IMR-90 (cell line): ENCODE results near the gene SLC38A7. TPM values are rescaled to one million over a fixed set of nuclear protein-coding genes. Genes with fewer than 3 reads are reported as not detected.
A peak's percentile ranks its signal among the peaks of the same experiment; 100 is the strongest.

ENCODE experiments used
- ATAC-seq: fragments of 200-7000 bp; cut with Tn5 transposase; 2 replicates; pipeline ENCODE4 v1.9.1; 2020; ENCODE audit warnings: low read depth, mild to moderate bottlenecking, moderate library complexity
- BruUV-seq: library from RNA; stranded (reverse); fragments of 400-500 nt; replicated peaks from 2 replicates; lab custom pipeline; 2021; lab: Mats Ljungman, UMichigan
- CTCF ChIA-PET: fragments of 300-600 bp; formaldehyde crosslinking; extraction: SDS; loops from one replicate; lab custom pipeline; 2021; ENCODE audit warnings: antibody characterized with exemption; lab: Yijun Ruan, JAX
- POLR2A ChIA-PET: fragments of 300-600 bp; sonication (Branson Sonifier 250); formaldehyde crosslinking; loops from one replicate; lab custom pipeline; 2022; ENCODE audit warnings: antibody characterized with exemption; ENCODE audit not compliant: unreplicated experiment; lab: Charles Lee
- DNase-seq: peaks from one replicate; pipeline ENCODE4 v3.0.0; 2013
- H2AFZ ChIP-seq: replicated peaks from 2 replicates; pipeline ENCODE3; 2013; ENCODE audit warnings: low read length, mild to moderate bottlenecking; ENCODE audit not compliant: poor library complexity
- H2AK5ac ChIP-seq: 2 replicates; pipeline ENCODE4 v1.6.1; 2013; ENCODE audit warnings: low read depth, low read length, inconsistent platforms
- H2AK9ac ChIP-seq: replicated peaks from 2 replicates; pipeline ENCODE3; 2013; ENCODE audit warnings: mild to moderate bottlenecking, low read depth, low read length, moderate library complexity; ENCODE audit not compliant: poor library complexity
- H2BK120ac ChIP-seq: 2 replicates; pipeline ENCODE4 v1.6.1; 2013; ENCODE audit warnings: low read depth, low read length, inconsistent platforms
- H2BK15ac ChIP-seq: 3 replicates; pipeline ENCODE4 v1.6.1; 2013; ENCODE audit warnings: low read depth, low read length, inconsistent platforms
- H2BK20ac ChIP-seq: 2 replicates; pipeline ENCODE4 v1.6.1; 2013; ENCODE audit warnings: low read depth, mild to moderate bottlenecking, inconsistent platforms, low read length, moderate library complexity
- H2BK5ac ChIP-seq: 2 replicates; pipeline ENCODE4 v1.6.1; 2013; ENCODE audit warnings: mild to moderate bottlenecking, low read depth, low read length, inconsistent platforms; ENCODE audit not compliant: poor library complexity, severe bottlenecking
- H3K14ac ChIP-seq: replicated peaks from 2 replicates; pipeline ENCODE4 v1.6.1; 2013; ENCODE audit warnings: low read depth, low read length, inconsistent platforms
- H3K18ac ChIP-seq: 2 replicates; pipeline ENCODE4 v1.6.1; 2013; ENCODE audit warnings: low read depth, low read length, control low read depth
- H3K23ac ChIP-seq: 2 replicates; pipeline ENCODE4 v1.6.1; 2013; ENCODE audit warnings: low read depth, low read length, inconsistent platforms
- H3K27ac ChIP-seq: 2 replicates; pipeline ENCODE4 v1.5.1; 2013; ENCODE audit warnings: mild to moderate bottlenecking, control low read depth, low read length; ENCODE audit not compliant: insufficient read depth
- H3K27me3 ChIP-seq: 2 replicates; pipeline ENCODE4 v1.6.1; 2013; ENCODE audit warnings: low read length; ENCODE audit not compliant: control insufficient read depth, insufficient read depth
- H3K36me3 ChIP-seq: 2 replicates; pipeline ENCODE4 v1.6.1; 2013; ENCODE audit warnings: low read length, mixed read lengths; ENCODE audit not compliant: control insufficient read depth, insufficient read depth
- H3K4ac ChIP-seq: 2 replicates; pipeline ENCODE4 v1.6.1; 2013; ENCODE audit warnings: low read depth, low read length, inconsistent platforms
- H3K4me1 ChIP-seq: 2 replicates; pipeline ENCODE4 v1.6.1; 2013; ENCODE audit warnings: low read length, mixed read lengths; ENCODE audit not compliant: control insufficient read depth, insufficient read depth
- H3K4me2 ChIP-seq: 2 replicates; pipeline ENCODE4 v1.6.1; 2013; ENCODE audit warnings: low read depth, mild to moderate bottlenecking, control low read depth, low read length, moderate library complexity
- H3K4me3 ChIP-seq: 2 replicates; pipeline ENCODE4 v1.5.1; 2013; ENCODE audit warnings: low read depth, mild to moderate bottlenecking, control low read depth, low read length, moderate library complexity; ENCODE audit not compliant: insufficient read depth
- H3K56ac ChIP-seq: 2 replicates; pipeline ENCODE4 v1.6.1; 2013; ENCODE audit warnings: low read length, inconsistent platforms; ENCODE audit not compliant: insufficient read depth; ENCODE audit errors: extremely low read depth
- H3K79me1 ChIP-seq, 2 experiments: 2 replicates each; pipeline ENCODE4 v1.6.1; 2013; ENCODE audit warnings: low read length in 2 of 2, inconsistent platforms in 1 of 2, low read depth in 1 of 2
- H3K9ac ChIP-seq: 2 replicates; pipeline ENCODE4 v1.6.1; 2013; ENCODE audit warnings: low read depth, low read length, control low read depth
- H3K9me1 ChIP-seq: 2 replicates; pipeline ENCODE4 v1.6.1; 2013; ENCODE audit warnings: low read length, inconsistent platforms; ENCODE audit not compliant: insufficient read depth
- H3K9me3 ChIP-seq: 2 replicates; pipeline ENCODE4 v1.6.1; 2013; ENCODE audit warnings: low read length; ENCODE audit not compliant: control insufficient read depth, insufficient read depth
- H4K20me1 ChIP-seq: 2 replicates; pipeline ENCODE4 v1.6.1; 2013; ENCODE audit warnings: low read length, inconsistent platforms; ENCODE audit not compliant: insufficient read depth
- H4K5ac ChIP-seq: 2 replicates; pipeline ENCODE4 v1.6.1; 2013; ENCODE audit warnings: mild to moderate bottlenecking, low read depth, low read length, control low read depth
- H4K8ac ChIP-seq, 2 experiments: 2 replicates each; pipeline ENCODE4 v1.6.1; 2013; ENCODE audit warnings: low read depth in 2 of 2, low read length in 2 of 2, control low read depth in 1 of 2, inconsistent platforms in 1 of 2
- H4K91ac ChIP-seq: 2 replicates; pipeline ENCODE4 v1.6.1; 2013; ENCODE audit warnings: low read depth, low read length, inconsistent platforms; ENCODE audit not compliant: insufficient read depth
- MXI1 ChIP-seq: IDR thresholded peaks from 2 replicates; pipeline ENCODE4 v1.6.1; 2012; ENCODE audit warnings: low read depth, mild to moderate bottlenecking, low read length, moderate library complexity, borderline replicate concordance
- RCOR1 ChIP-seq: IDR thresholded peaks from 2 replicates; pipeline ENCODE4 v1.6.1; 2012; ENCODE audit warnings: mild to moderate bottlenecking, low read length, improper control_type of control experiment; ENCODE audit not compliant: insufficient replicate concordance
- RFX5 ChIP-seq: IDR thresholded peaks from 2 replicates; pipeline ENCODE4 v1.8.0; 2012; ENCODE audit warnings: low read depth, mild to moderate bottlenecking, low read length, moderate library complexity
- WGBS, 2 experiments: methylation state at CpG; one replicate each; pipeline versions ENCODE4 v1.1.5 to v1.1.7; 2013; ENCODE audit warnings: missing lambda C conversion rate in 2 of 2; ENCODE audit not compliant: insufficient read length in 1 of 2; ENCODE audit errors: extremely low coverage in 2 of 2; 5-methylcytosine and 5-hydroxymethylcytosine counted together
- dilution Hi-C: fragments of 300-500 bp; cut with HindIII; formaldehyde crosslinking; loops from one replicate; pipeline ENCODE4 v1.14.3; 2018; ENCODE audit warnings: low sequenced_read_pairs; ENCODE audit not compliant: unreplicated experiment
- in situ Hi-C: fragments of 300-500 bp; cut with MboI; formaldehyde crosslinking; loops from 3 replicates; pipeline ENCODE4 v1.14.3; 2019; ENCODE audit warnings: low sequenced_read_pairs, inconsistent platforms, mixed read lengths
- intact Hi-C: fragments of 100-400 bp; cut with micrococcal nuclease; formaldehyde crosslinking; loops from 2 replicates; pipeline ENCODE4 v1.10.0; 2022
- polyA plus RNA-seq, 3 experiments: library from polyadenylated mRNA; depleted of rRNA; stranded (reverse); fragments of >200 nt; gene quantifications; 2 replicates each; pipeline ENCODE4 v1.2.3, GENCODE V29; 2012; ENCODE audit warnings: low replicate concordance in 1 of 3
- total RNA-seq: library from RNA; depleted of rRNA; stranded (reverse); fragments of >200 nt; gene quantifications from 2 replicates; pipeline ENCODE4 v1.2.3, GENCODE V29; 2012

The SLC38A7 gene
- total and polyA plus RNA-seq, 2 of the 4 experiments (the other 2 are of a cell fraction) = 14.7 to 16.4 TPM

DNA sequence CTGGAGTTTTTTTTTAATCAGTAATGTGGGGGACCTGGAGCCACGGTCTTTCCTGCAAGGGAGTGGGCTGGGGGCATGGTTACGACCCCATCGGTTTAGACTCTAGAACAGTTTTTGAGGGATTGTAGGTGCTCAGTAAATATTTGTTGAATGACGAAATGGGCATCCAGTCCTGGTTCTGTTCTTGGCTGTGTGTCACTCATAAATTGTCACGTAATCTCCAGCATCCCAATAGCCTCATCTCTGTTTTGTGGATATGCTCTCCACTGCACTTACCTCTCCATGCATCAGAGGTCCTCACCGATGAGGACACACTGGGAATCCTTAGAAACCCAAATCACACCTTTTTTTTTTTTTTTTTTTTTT, 497 bp upstream of the SLC38A7 start:
- POLR2A ChIA-PET = no interaction called here
- Histone ChIP-seq H2BK15ac (no peak overlapping the region), H3K18ac (no peak overlapping the region), H3K4me2 (no peak overlapping the region), H4K8ac (peak overlapping the region; percentile 14 to 98; a peak in 3 of 4 replicates), H3K9me3 (no peaks in the 10 kb centered on the region), H3K79me1 (peaks cover 10 to 32% of the 10 kb centered on the region in 2 experiments), H3K27ac (no peak overlapping the region), H4K20me1 (no peaks in the 10 kb centered on the region; the same call in 1 of the 2 replicates), H3K36me3 (peaks cover 9% of the 10 kb centered on the region; the same call in 1 of the 2 replicates), H3K27me3 (no peaks in the 10 kb centered on the region), H4K5ac (peak overlapping the region; percentile 98), H2AK5ac (no peak overlapping the region), H3K9me1 (peaks cover 15% of the 10 kb centered on the region), H4K91ac (peak overlapping the region; percentile 45; the same call in 1 of the 2 replicates), H3K9ac (no peak overlapping the region), H3K4ac (peak overlapping the region; percentile 78; the same call in 1 of the 2 replicates), H2BK20ac (peak overlapping the region; percentile 64), H3K14ac (no peak overlapping the region), H3K56ac (no peak overlapping the region), H3K4me1 (peaks cover 8% of the 10 kb centered on the region), H2AFZ (peak overlapping the region; percentile 99), H2AK9ac (peak overlapping the region; percentile 92), H3K4me3 (no peak overlapping the region), H3K23ac (0 out of 2 replicates have a peak overlapping the region, but pooled peaks have one; percentile 39), H2BK5ac (peak overlapping the region; percentile 69), H2BK120ac (peak overlapping the region; percentile 84; the same call in 1 of the 2 replicates)
- no CpG with 5 or more reads among the region's 6 CpGs for WGBS, 2 experiments
- DNase-seq (no peak), ATAC-seq (no peak)
- BruUV-seq = no TSS peak
- TF ChIP-seq MXI1 (no peak), RCOR1 (no peak), RFX5 (no peak)
- in situ Hi-C loops (no loop called here), intact Hi-C loops (no loop called here), dilution Hi-C loops (no loop called here)
- CTCF ChIA-PET = interaction anchor here (0.7 kb wide), 1 partner anchor 975 kb away, joined by 4 read pairs; no protein-coding TSS in a partner anchor
